GM23338 (cell line): ENCODE results near the gene ARHGAP10. TPM values are rescaled to one million over a fixed set of nuclear protein-coding genes. Genes with fewer than 3 reads are reported as not detected.

Experiments
- ATAC-seq: fragments of 200-7000 bp; cut with Tn5 transposase; 3 replicates; pipeline ENCODE4 v1.9.1; 2020
- DNase-seq: peaks from one replicate; pipeline ENCODE4 v3.0.0-alpha.2; 2015; ENCODE audit warnings: low spot score
- H2AFZ ChIP-seq: fragments of 200-600 bp; sonication (generic); 2 replicates; pipeline ENCODE4 v1.8.0; 2016; ENCODE audit warnings: antibody characterized with exemption, mild to moderate bottlenecking, moderate library complexity
- H3F3A ChIP-seq: fragments of 200-600 bp; sonication (generic); replicated peaks from 2 replicates; pipeline ENCODE4 v1.8.0; 2017; ENCODE audit warnings: antibody characterized with exemption, mixed run types, low read depth
- H3K27ac ChIP-seq: fragments of 200-600 bp; sonication (generic); 2 replicates; pipeline ENCODE4 v1.6.1; 2016; ENCODE audit warnings: low read depth
- H3K27me3 ChIP-seq: fragments of 200-600 bp; sonication (generic); 2 replicates; pipeline ENCODE4 v1.8.0; 2016; ENCODE audit warnings: mild to moderate bottlenecking, mixed run types, moderate library complexity; ENCODE audit not compliant: insufficient read depth
- H3K36me3 ChIP-seq: fragments of 200-600 bp; sonication (generic); 2 replicates; pipeline ENCODE4 v1.8.0; 2016; ENCODE audit warnings: mild to moderate bottlenecking; ENCODE audit not compliant: insufficient read depth
- H3K4me1 ChIP-seq: fragments of 200-600 bp; sonication (generic); 2 replicates; pipeline ENCODE4 v1.8.0; 2016; ENCODE audit warnings: mild to moderate bottlenecking, moderate library complexity; ENCODE audit not compliant: insufficient read depth
- H3K4me2 ChIP-seq: fragments of 200-600 bp; sonication (generic); 2 replicates; pipeline ENCODE4 v1.7.1; 2017; ENCODE audit warnings: mixed run types
- H3K4me3 ChIP-seq: fragments of 200-600 bp; sonication (generic); 2 replicates; pipeline ENCODE4 v1.6.1; 2016; ENCODE audit warnings: mixed run types
- H3K79me2 ChIP-seq: fragments of 200-600 bp; sonication (generic); replicated peaks from 2 replicates; pipeline ENCODE4 v1.8.0; 2017; ENCODE audit warnings: mild to moderate bottlenecking; ENCODE audit not compliant: insufficient read depth
- H3K9me2 ChIP-seq: fragments of 200-600 bp; sonication (generic); 2 replicates; pipeline ENCODE4 v1.8.0; 2017; ENCODE audit not compliant: insufficient read depth
- H4K20me1 ChIP-seq: fragments of 200-600 bp; sonication (generic); replicated peaks from 2 replicates; pipeline ENCODE4 v1.8.0; 2017; ENCODE audit warnings: mild to moderate bottlenecking; ENCODE audit not compliant: insufficient read depth
- H3K27ac Mint-ChIP-seq: 2 replicates; pipeline ENCODE4 v1.8.0; 2020; ENCODE audit warnings: inconsistent platforms, mild to moderate bottlenecking, moderate library complexity, mixed read lengths
- H3K27me3 Mint-ChIP-seq: 3 replicates; pipeline ENCODE4 v1.8.0; 2022; ENCODE audit warnings: low read depth, mild to moderate bottlenecking, moderate library complexity, mixed read lengths, inconsistent platforms; ENCODE audit not compliant: insufficient read depth, poor library complexity
- H3K36me3 Mint-ChIP-seq: 3 replicates; pipeline ENCODE4 v1.8.0; 2021; ENCODE audit warnings: low read depth, mild to moderate bottlenecking, inconsistent platforms, moderate library complexity, mixed read lengths
- H3K4me1 Mint-ChIP-seq: 3 replicates; pipeline ENCODE4 v1.8.0; 2020; ENCODE audit warnings: mild to moderate bottlenecking, inconsistent platforms, mixed read lengths
- H3K4me3 Mint-ChIP-seq: 3 replicates; pipeline ENCODE4 v1.8.0; 2021; ENCODE audit warnings: moderate library complexity, mild to moderate bottlenecking, inconsistent platforms, mixed read lengths
- H3K9me3 Mint-ChIP-seq: 3 replicates; pipeline ENCODE4 v1.8.0; 2020; ENCODE audit warnings: moderate library complexity, mild to moderate bottlenecking, inconsistent platforms, mixed read lengths
- CREB1 ChIP-seq: fragments of 250-450 bp; sonication (Bioruptor Pico); IDR thresholded peaks from 2 replicates; pipeline ENCODE4 v1.5.0; 2020; ENCODE audit warnings: low read depth, mild to moderate bottlenecking, moderate library complexity
- ETS1 ChIP-seq: IDR thresholded peaks from 2 replicates; pipeline ENCODE4 v1.6.1; 2016; ENCODE audit warnings: antibody characterized with exemption
- NANOG ChIP-seq: IDR thresholded peaks from 2 replicates; pipeline ENCODE4 v1.6.1; 2016; ENCODE audit warnings: antibody characterized with exemption, borderline replicate concordance
- ZNF331 ChIP-seq: fragments of 250-450 bp; sonication (Bioruptor Pico); IDR thresholded peaks from 2 replicates; pipeline ENCODE4 v1.5.0; 2020; ENCODE audit warnings: low read depth, mild to moderate bottlenecking, moderate library complexity
- polyA plus RNA-seq: library from polyadenylated mRNA; unstranded; fragments of >200 nt; fragmentation: Nextera tagmentation; extraction: Ambion mirVana; gene quantifications from 2 replicates; pipeline ENCODE4 v1.2.1, GENCODE V29; 2016
- total RNA-seq: library from RNA; depleted of rRNA; stranded (reverse); fragments of >200 nt; shearing (Covaris generic); gene quantifications from 2 replicates; pipeline ENCODE4 v1.2.3, GENCODE V29; 2014
- TF ChIP-seq, protein P1 (sequence below), 2 experiments: fragments of 200-600 bp in 1 of 2; sonication (generic) in 1 of 2; conservative IDR thresholded peaks; 2 replicates each; pipeline versions ENCODE4 v1.5.1 to v1.6.1; 2016 to 2017; ENCODE audit warnings: antibody characterized with exemption in 2 of 2, low read depth in 2 of 2, mild to moderate bottlenecking in 2 of 2, moderate library complexity in 1 of 2
- TF ChIP-seq, protein P2 (sequence below): fragments of 250-450 bp; sonication (Bioruptor Pico); IDR thresholded peaks from 2 replicates; pipeline ENCODE4 v1.5.0; 2020; ENCODE audit warnings: mild to moderate bottlenecking, moderate library complexity
- TF ChIP-seq, protein P3 (sequence below): IDR thresholded peaks from one replicate; pipeline ENCODE4 v1.6.1; 2018; ENCODE audit warnings: antibody characterized with exemption; ENCODE audit not compliant: unreplicated experiment

ARHGAP10 gene
- total and polyA plus RNA-seq, 2 experiments from 2014 or later: 5.1 to 6.3 TPM

GRCh38 chr4:148052448-148052847 lies 320.6 kb downstream of the ARHGAP10 start:
- Mint-ChIP-seq H3K36me3 (no peaks in the 10 kb centered on the region), H3K4me3 (no peak overlapping the region), H3K4me1 (peaks cover 19% of the 10 kb centered on the region; the same call in 2 of the 3 replicates), H3K9me3 (no peaks in the 10 kb centered on the region), H3K27ac (no peak overlapping the region), H3K27me3 (no peaks in the 10 kb centered on the region)
- ATAC-seq (peak; percentile 54), DNase-seq (no peak)
- H3K9me2 ChIP-seq: no peaks in the 10 kb centered on the region
- H3K36me3 ChIP-seq: no peaks in the 10 kb centered on the region
- no peak for TF ChIP-seq ETS1
- TF ChIP-seq CREB1 (CRISPR knock-in tag): no peak
- TF ChIP-seq, protein P1, sequence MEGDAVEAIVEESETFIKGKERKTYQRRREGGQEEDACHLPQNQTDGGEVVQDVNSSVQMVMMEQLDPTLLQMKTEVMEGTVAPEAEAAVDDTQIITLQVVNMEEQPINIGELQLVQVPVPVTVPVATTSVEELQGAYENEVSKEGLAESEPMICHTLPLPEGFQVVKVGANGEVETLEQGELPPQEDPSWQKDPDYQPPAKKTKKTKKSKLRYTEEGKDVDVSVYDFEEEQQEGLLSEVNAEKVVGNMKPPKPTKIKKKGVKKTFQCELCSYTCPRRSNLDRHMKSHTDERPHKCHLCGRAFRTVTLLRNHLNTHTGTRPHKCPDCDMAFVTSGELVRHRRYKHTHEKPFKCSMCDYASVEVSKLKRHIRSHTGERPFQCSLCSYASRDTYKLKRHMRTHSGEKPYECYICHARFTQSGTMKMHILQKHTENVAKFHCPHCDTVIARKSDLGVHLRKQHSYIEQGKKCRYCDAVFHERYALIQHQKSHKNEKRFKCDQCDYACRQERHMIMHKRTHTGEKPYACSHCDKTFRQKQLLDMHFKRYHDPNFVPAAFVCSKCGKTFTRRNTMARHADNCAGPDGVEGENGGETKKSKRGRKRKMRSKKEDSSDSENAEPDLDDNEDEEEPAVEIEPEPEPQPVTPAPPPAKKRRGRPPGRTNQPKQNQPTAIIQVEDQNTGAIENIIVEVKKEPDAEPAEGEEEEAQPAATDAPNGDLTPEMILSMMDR (conservative IDR thresholded peaks at IDR 0.05; ENCODE audit: low read depth in 2 of 2): 0 out of 4 replicates have a peak, but pooled peaks of 1 of the 2 experiments have one; percentile 9
- TF ChIP-seq NANOG: no peak
- TF ChIP-seq ZNF331 (CRISPR knock-in tag): no peak
- H4K20me1 ChIP-seq: no peaks in the 10 kb centered on the region
- no peaks in the 10 kb centered on the region for H3K79me2 ChIP-seq
- no peak overlapping the region for H2AFZ ChIP-seq
- no peak overlapping the region for H3K4me2 ChIP-seq
- no peak overlapping the region for H3K4me3 ChIP-seq
- H3K27me3 ChIP-seq: no peaks in the 10 kb centered on the region
- H3F3A ChIP-seq: no peaks in the 10 kb centered on the region
- no peak overlapping the region for H3K27ac ChIP-seq
- H3K4me1 ChIP-seq: peaks cover 8% of the 10 kb centered on the region

GRCh38 chr4:148053298-148054003 lies 321.6 kb downstream of the ARHGAP10 start:
- Histone ChIP-seq H3K4me3 (no peak overlapping the region), H3K27ac (no peak overlapping the region)
- no peak for ATAC-seq
- no peak for TF ChIP-seq ZNF331 (CRISPR knock-in tag)
- TF ChIP-seq, protein P2, sequence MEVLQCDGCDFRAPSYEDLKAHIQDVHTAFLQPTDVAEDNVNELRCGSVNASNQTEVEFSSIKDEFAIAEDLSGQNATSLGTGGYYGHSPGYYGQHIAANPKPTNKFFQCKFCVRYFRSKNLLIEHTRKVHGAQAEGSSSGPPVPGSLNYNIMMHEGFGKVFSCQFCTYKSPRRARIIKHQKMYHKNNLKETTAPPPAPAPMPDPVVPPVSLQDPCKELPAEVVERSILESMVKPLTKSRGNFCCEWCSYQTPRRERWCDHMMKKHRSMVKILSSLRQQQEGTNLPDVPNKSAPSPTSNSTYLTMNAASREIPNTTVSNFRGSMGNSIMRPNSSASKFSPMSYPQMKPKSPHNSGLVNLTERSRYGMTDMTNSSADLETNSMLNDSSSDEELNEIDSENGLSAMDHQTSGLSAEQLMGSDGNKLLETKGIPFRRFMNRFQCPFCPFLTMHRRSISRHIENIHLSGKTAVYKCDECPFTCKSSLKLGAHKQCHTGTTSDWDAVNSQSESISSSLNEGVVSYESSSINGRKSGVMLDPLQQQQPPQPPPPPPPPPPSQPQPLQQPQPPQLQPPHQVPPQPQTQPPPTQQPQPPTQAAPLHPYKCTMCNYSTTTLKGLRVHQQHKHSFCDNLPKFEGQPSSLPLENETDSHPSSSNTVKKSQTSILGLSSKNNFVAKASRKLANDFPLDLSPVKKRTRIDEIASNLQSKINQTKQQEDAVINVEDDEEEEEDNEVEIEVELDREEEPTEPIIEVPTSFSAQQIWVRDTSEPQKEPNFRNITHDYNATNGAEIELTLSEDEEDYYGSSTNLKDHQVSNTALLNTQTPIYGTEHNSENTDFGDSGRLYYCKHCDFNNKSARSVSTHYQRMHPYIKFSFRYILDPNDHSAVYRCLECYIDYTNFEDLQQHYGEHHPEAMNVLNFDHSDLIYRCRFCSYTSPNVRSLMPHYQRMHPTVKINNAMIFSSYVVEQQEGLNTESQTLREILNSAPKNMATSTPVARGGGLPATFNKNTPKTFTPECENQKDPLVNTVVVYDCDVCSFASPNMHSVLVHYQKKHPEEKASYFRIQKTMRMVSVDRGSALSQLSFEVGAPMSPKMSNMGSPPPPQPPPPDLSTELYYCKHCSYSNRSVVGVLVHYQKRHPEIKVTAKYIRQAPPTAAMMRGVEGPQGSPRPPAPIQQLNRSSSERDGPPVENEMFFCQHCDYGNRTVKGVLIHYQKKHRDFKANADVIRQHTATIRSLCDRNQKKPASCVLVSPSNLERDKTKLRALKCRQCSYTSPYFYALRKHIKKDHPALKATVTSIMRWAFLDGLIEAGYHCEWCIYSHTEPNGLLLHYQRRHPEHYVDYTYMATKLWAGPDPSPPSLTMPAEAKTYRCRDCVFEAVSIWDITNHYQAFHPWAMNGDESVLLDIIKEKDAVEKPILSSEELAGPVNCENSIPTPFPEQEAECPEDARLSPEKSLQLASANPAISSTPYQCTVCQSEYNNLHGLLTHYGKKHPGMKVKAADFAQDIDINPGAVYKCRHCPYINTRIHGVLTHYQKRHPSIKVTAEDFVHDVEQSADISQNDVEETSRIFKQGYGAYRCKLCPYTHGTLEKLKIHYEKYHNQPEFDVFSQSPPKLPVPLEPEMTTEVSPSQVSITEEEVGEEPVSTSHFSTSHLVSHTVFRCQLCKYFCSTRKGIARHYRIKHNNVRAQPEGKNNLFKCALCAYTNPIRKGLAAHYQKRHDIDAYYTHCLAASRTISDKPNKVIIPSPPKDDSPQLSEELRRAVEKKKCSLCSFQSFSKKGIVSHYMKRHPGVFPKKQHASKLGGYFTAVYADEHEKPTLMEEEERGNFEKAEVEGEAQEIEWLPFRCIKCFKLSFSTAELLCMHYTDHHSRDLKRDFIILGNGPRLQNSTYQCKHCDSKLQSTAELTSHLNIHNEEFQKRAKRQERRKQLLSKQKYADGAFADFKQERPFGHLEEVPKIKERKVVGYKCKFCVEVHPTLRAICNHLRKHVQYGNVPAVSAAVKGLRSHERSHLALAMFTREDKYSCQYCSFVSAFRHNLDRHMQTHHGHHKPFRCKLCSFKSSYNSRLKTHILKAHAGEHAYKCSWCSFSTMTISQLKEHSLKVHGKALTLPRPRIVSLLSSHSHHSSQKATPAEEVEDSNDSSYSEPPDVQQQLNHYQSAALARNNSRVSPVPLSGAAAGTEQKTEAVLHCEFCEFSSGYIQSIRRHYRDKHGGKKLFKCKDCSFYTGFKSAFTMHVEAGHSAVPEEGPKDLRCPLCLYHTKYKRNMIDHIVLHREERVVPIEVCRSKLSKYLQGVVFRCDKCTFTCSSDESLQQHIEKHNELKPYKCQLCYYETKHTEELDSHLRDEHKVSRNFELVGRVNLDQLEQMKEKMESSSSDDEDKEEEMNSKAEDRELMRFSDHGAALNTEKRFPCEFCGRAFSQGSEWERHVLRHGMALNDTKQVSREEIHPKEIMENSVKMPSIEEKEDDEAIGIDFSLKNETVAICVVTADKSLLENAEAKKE: no peak
- TF ChIP-seq NANOG: no peak
- TF ChIP-seq, protein P3, sequence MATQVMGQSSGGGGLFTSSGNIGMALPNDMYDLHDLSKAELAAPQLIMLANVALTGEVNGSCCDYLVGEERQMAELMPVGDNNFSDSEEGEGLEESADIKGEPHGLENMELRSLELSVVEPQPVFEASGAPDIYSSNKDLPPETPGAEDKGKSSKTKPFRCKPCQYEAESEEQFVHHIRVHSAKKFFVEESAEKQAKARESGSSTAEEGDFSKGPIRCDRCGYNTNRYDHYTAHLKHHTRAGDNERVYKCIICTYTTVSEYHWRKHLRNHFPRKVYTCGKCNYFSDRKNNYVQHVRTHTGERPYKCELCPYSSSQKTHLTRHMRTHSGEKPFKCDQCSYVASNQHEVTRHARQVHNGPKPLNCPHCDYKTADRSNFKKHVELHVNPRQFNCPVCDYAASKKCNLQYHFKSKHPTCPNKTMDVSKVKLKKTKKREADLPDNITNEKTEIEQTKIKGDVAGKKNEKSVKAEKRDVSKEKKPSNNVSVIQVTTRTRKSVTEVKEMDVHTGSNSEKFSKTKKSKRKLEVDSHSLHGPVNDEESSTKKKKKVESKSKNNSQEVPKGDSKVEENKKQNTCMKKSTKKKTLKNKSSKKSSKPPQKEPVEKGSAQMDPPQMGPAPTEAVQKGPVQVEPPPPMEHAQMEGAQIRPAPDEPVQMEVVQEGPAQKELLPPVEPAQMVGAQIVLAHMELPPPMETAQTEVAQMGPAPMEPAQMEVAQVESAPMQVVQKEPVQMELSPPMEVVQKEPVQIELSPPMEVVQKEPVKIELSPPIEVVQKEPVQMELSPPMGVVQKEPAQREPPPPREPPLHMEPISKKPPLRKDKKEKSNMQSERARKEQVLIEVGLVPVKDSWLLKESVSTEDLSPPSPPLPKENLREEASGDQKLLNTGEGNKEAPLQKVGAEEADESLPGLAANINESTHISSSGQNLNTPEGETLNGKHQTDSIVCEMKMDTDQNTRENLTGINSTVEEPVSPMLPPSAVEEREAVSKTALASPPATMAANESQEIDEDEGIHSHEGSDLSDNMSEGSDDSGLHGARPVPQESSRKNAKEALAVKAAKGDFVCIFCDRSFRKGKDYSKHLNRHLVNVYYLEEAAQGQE: no peak
- no peak for TF ChIP-seq CREB1 (CRISPR knock-in tag)

More at GRCh38 chr4:148053298-148054003, 321.6 kb downstream of the ARHGAP10 start:
- Histone ChIP-seq H3F3A (no peaks in the 10 kb centered on the region), H3K4me1 (peaks cover 13% of the 10 kb centered on the region), H3K4me2 (no peak overlapping the region), H3K79me2 (no peaks in the 10 kb centered on the region), H3K36me3 (no peaks in the 10 kb centered on the region), H3K9me2 (no peaks in the 10 kb centered on the region), H2AFZ (no peak overlapping the region), H3K27me3 (no peaks in the 10 kb centered on the region), H4K20me1 (no peaks in the 10 kb centered on the region)
- peaks cover 27% of the 10 kb centered on the region; the same call in 2 of the 3 replicates for H3K4me1 Mint-ChIP-seq
- no peak for DNase-seq
- H3K9me3 Mint-ChIP-seq: no peaks in the 10 kb centered on the region
- no peaks in the 10 kb centered on the region for H3K36me3 Mint-ChIP-seq
- no peak overlapping the region for H3K4me3 Mint-ChIP-seq
- no peaks in the 10 kb centered on the region for H3K27me3 Mint-ChIP-seq
- peak overlapping the region; percentile 26; the same call in 1 of the 2 replicates for H3K27ac Mint-ChIP-seq
